H1 (cell line): Measurements from ENCODE around the gene MRPL4. TPM values are rescaled to one million over a fixed set of nuclear protein-coding genes. Genes with fewer than 3 reads are reported as not detected.

Source experiments
- CTCF ChIA-PET: fragments of 300-600 bp; sonication (Branson Sonifier 250); formaldehyde crosslinking; loops from one replicate; lab custom pipeline; 2021; ENCODE audit not compliant: partially characterized antibody; lab: Charles Lee
- POLR2A ChIA-PET: fragments of 300-600 bp; sonication (Branson Sonifier 250); formaldehyde crosslinking; loops from one replicate; lab custom pipeline; 2021; ENCODE audit warnings: inconsistent platforms; ENCODE audit not compliant: partially characterized antibody; lab: Charles Lee
- DNase-seq, 2 experiments: peaks; one replicate each; pipeline versions ENCODE4 v3.0.0 to v3.0.0-alpha.2; 2010 to 2022; ENCODE audit warnings: low spot score in 2 of 2, low read depth in 1 of 2, mixed read lengths in 1 of 2
- FAIRE-seq: peaks from 2 replicates; lab custom pipeline; 2011; peaks lifted over from hg19 to GRCh38; lab: Jason Lieb, UNC
- H2AFZ ChIP-seq: 2 replicates; pipeline ENCODE4 v1.8.1; 2012; ENCODE audit warnings: low read length, inconsistent platforms
- H2AK5ac ChIP-seq: 2 replicates; pipeline ENCODE4 v1.6.1; 2013; ENCODE audit warnings: low read depth, low read length
- H2BK120ac ChIP-seq: replicated peaks from 2 replicates; pipeline ENCODE3; 2013; ENCODE audit warnings: low read depth, low read length, inconsistent platforms
- H2BK12ac ChIP-seq: 2 replicates; pipeline ENCODE4 v1.6.1; 2013; ENCODE audit warnings: low read depth, low read length
- H2BK15ac ChIP-seq: 2 replicates; pipeline ENCODE4 v1.6.1; 2013; ENCODE audit warnings: low read length
- H2BK20ac ChIP-seq: 2 replicates; pipeline ENCODE4 v1.6.1; 2013; ENCODE audit warnings: low read length
- H2BK5ac ChIP-seq: 2 replicates; pipeline ENCODE4 v1.6.1; 2013; ENCODE audit warnings: low read depth, low read length
- H3K14ac ChIP-seq: 2 replicates; pipeline ENCODE4 v1.6.1; 2013; ENCODE audit warnings: inconsistent platforms; ENCODE audit not compliant: insufficient read length
- H3K18ac ChIP-seq: 2 replicates; pipeline ENCODE4 v1.6.1; 2013; ENCODE audit warnings: low read length; ENCODE audit errors: extremely low read depth
- H3K23ac ChIP-seq: 2 replicates; pipeline ENCODE4 v1.6.1; 2013; ENCODE audit warnings: inconsistent platforms; ENCODE audit not compliant: insufficient read length
- H3K23me2 ChIP-seq: 2 replicates; pipeline ENCODE4 v1.6.1; 2013; ENCODE audit warnings: low read depth, low read length
- H3K27ac ChIP-seq: 2 replicates; pipeline ENCODE4 v1.6.1; 2011; ENCODE audit warnings: low read depth, low read length, inconsistent platforms
- H3K27me3 ChIP-seq, 4 experiments: replicated peaks in 1 of 4; 1 replicate in 1 of 4; 2 replicates in 3 of 4; pipeline versions ENCODE4 v1.6.1 to v1.8.1; 2011 to 2013; ENCODE audit warnings: low read length in 3 of 4, mild to moderate bottlenecking in 3 of 4, inconsistent platforms in 2 of 4, mixed read lengths in 2 of 4, moderate library complexity in 1 of 4; ENCODE audit not compliant: control insufficient read depth in 3 of 4, insufficient read depth in 3 of 4; ENCODE audit errors: extremely low read depth in 1 of 4
- H3K36me3 ChIP-seq, 4 experiments: 2 replicates each; pipeline versions ENCODE4 v1.6.1 to v1.8.1; 2011 to 2013; ENCODE audit warnings: mild to moderate bottlenecking in 4 of 4, low read length in 3 of 4, moderate library complexity in 2 of 4, control low read depth in 1 of 4, inconsistent platforms in 1 of 4; ENCODE audit not compliant: insufficient read depth in 4 of 4, control insufficient read depth in 2 of 4
- H3K4ac ChIP-seq: replicated peaks from 2 replicates; pipeline ENCODE3; 2013; ENCODE audit warnings: low read length, low read depth, mixed read lengths, inconsistent platforms; ENCODE audit not compliant: insufficient read length
- H3K4me1 ChIP-seq, 4 experiments: replicated peaks in 1 of 4; 1 replicate in 1 of 4; 2 replicates in 3 of 4; pipeline versions ENCODE4 v1.6.1 to v1.8.1; 2011 to 2013; ENCODE audit warnings: low read length in 3 of 4, inconsistent platforms in 2 of 4, mixed read lengths in 1 of 4; ENCODE audit not compliant: insufficient read depth in 4 of 4, control insufficient read depth in 3 of 4
- H3K4me2 ChIP-seq, 2 experiments: 2 replicates each; pipeline versions ENCODE4 v1.6.1 to v1.8.1; 2011 to 2013; ENCODE audit warnings: low read depth in 2 of 2, low read length in 2 of 2, control low read depth in 1 of 2, inconsistent platforms in 1 of 2, mild to moderate bottlenecking in 1 of 2; ENCODE audit not compliant: insufficient read depth in 1 of 2
- H3K4me3 ChIP-seq, 4 experiments: fragments of 200-600, 300-600 bp in 1 of 4; sonication (generic), shearing (Covaris generic), sonication (Bioruptor Twin) in 1 of 4; 2 replicates each; pipeline versions ENCODE4 v1.5.1 to v1.8.1; 2011 to 2016; ENCODE audit warnings: low read length in 4 of 4, low read depth in 3 of 4, control low read depth in 2 of 4, inconsistent platforms in 2 of 4, mild to moderate bottlenecking in 2 of 4, mixed read lengths in 1 of 4, moderate library complexity in 1 of 4; ENCODE audit not compliant: insufficient read depth in 2 of 4; ENCODE audit errors: extremely low read depth in 1 of 4
- H3K56ac ChIP-seq: replicated peaks from 2 replicates; pipeline ENCODE3; 2013; ENCODE audit warnings: low read depth, mild to moderate bottlenecking, mixed read lengths, low read length, inconsistent platforms; ENCODE audit not compliant: insufficient read length
- H3K79me1 ChIP-seq: 2 replicates; pipeline ENCODE4 v1.6.1; 2013; ENCODE audit warnings: low read depth, low read length, control low read depth
- H3K79me2 ChIP-seq, 2 experiments: 2 replicates each; pipeline versions ENCODE4 v1.6.1 to v1.8.1; 2012 to 2013; ENCODE audit warnings: low read length in 2 of 2, mild to moderate bottlenecking in 2 of 2, inconsistent platforms in 1 of 2; ENCODE audit not compliant: insufficient read depth in 2 of 2, control insufficient read depth in 1 of 2
- H3K9ac ChIP-seq, 4 experiments: replicated peaks in 1 of 4; 1 replicate in 1 of 4; 2 replicates in 3 of 4; pipeline versions ENCODE4 v1.6.1 to v1.8.1; 2011 to 2013; ENCODE audit warnings: low read depth in 3 of 4, low read length in 3 of 4, control low read depth in 2 of 4, mild to moderate bottlenecking in 2 of 4, moderate library complexity in 2 of 4, inconsistent platforms in 1 of 4; ENCODE audit errors: extremely low read depth in 1 of 4
- H3K9me3 ChIP-seq, 2 experiments: 2 replicates each; pipeline versions ENCODE4 v1.6.1 to v1.8.1; 2012 to 2013; ENCODE audit warnings: mild to moderate bottlenecking in 2 of 2, moderate library complexity in 2 of 2, control low read depth in 1 of 2, inconsistent platforms in 1 of 2, low read depth in 1 of 2, low read length in 1 of 2, mixed read lengths in 1 of 2; ENCODE audit not compliant: insufficient read depth in 2 of 2
- H4K20me1 ChIP-seq, 2 experiments: replicated peaks in 1 of 2; 2 replicates each; pipeline versions ENCODE3 to v1.8.1; 2011 to 2013; ENCODE audit warnings: inconsistent platforms in 2 of 2, low read length in 2 of 2, mild to moderate bottlenecking in 1 of 2; ENCODE audit not compliant: insufficient read depth in 2 of 2, control insufficient read depth in 1 of 2
- H4K5ac ChIP-seq: 2 replicates; pipeline ENCODE4 v1.6.1; 2013; ENCODE audit warnings: low read length, low read depth, mixed read lengths, inconsistent platforms; ENCODE audit not compliant: insufficient read length
- H4K8ac ChIP-seq: 2 replicates; pipeline ENCODE4 v1.8.0; 2013; ENCODE audit warnings: mild to moderate bottlenecking, moderate library complexity, low read length, inconsistent platforms; ENCODE audit not compliant: insufficient read depth; ENCODE audit errors: extremely low read depth
- H4K91ac ChIP-seq: replicated peaks from 2 replicates; pipeline ENCODE3; 2013; ENCODE audit warnings: low read length, mixed read lengths, inconsistent platforms; ENCODE audit not compliant: insufficient read length
- SIX5 ChIP-seq: IDR thresholded peaks from 2 replicates; pipeline ENCODE4 v1.6.1; 2011; ENCODE audit warnings: mild to moderate bottlenecking, low read depth, low read length
- WGBS, 2 experiments: shearing (Covaris generic) in 1 of 2; methylation state at CpG; one replicate each; pipeline versions ENCODE4 v1.1.6 to v1.1.7; 2013 to 2015; ENCODE audit warnings: low lambda C conversion rate in 2 of 2, mixed read lengths in 2 of 2, inconsistent platforms in 1 of 2, low coverage in 1 of 2, missing lambda C conversion rate in 1 of 2; ENCODE audit not compliant: insufficient replicate concordance in 2 of 2, insufficient coverage in 1 of 2, insufficient read length in 1 of 2; ENCODE audit errors: extremely low coverage in 1 of 2, missing lambda C conversion rate in 1 of 2; 5-methylcytosine and 5-hydroxymethylcytosine counted together
- polyA plus RNA-seq, 7 experiments: library from polyadenylated mRNA; depleted of rRNA in 3 of 7; stranded (reverse) in 5 of 7; unstranded in 2 of 7; fragments of >200 nt in 5 of 7; fragments of 200-250 nt in 2 of 7; gene quantifications; 1 replicate in 5 of 7; 2 replicates in 1 of 7; 4 replicates in 1 of 7; pipeline versions ENCODE4 v1.2.1 to v1.2.3, GENCODE V29; 2011 to 2013; ENCODE audit warnings: missing spikeins in 2 of 7, mixed read lengths in 2 of 7
- total RNA-seq: library from RNA; stranded (reverse); fragmentation: NEBNext Ultra II Directional; extraction: Animal tissue kit (Norgen Biotek cat#: 25700); gene quantifications from 2 replicates; pipeline ENCODE4 v1.2.1, GENCODE V29; 2021

MRPL4 gene
- total and polyA plus RNA-seq, 2 of the 8 experiments (the other 6 are each of a cell fraction or from before 2014, with no cell fraction given) = 82.3 to 187 TPM

- POLR2A ChIA-PET = interaction anchor here (0.7 to 2.0 kb wide), 2 partner anchors 13 to 177 kb away, joined by 3 to 8 read pairs; partner anchors contain the start of genes PDE4A and S1PR2
- Histone ChIP-seq H3K9ac (no peak overlapping the region), H3K79me2 (no peaks in the 10 kb centered on the region), H3K4me2 (no peak overlapping the region), H4K20me1 (no peaks in the 10 kb centered on the region), H2BK120ac (no peak overlapping the region), H3K4ac (no peak overlapping the region), H4K91ac (no peak overlapping the region), H2BK12ac (no peak overlapping the region), H3K23me2 (no peaks in the 10 kb centered on the region), H2BK15ac (no peak overlapping the region), H3K4me1 (peaks cover 0 to 7% (median 2%) of the 10 kb centered on the region in 4 experiments; a peak in 4 of 7 replicates), H3K14ac (no peak overlapping the region), H3K9me3 (no peaks in the 10 kb centered on the region), H3K27ac (no peak overlapping the region), H3K18ac (no peak overlapping the region), H3K4me3 (no peak overlapping the region), H2AFZ (no peak overlapping the region), H3K79me1 (no peaks in the 10 kb centered on the region), H3K36me3 (no peaks in the 10 kb centered on the region), H2BK20ac (no peak overlapping the region), H4K5ac (no peak overlapping the region), H2AK5ac (no peak overlapping the region), H3K27me3 (no peaks in the 10 kb centered on the region), H3K56ac (no peak overlapping the region), H2BK5ac (no peak overlapping the region), H3K23ac (no peak overlapping the region), H4K8ac (no peak overlapping the region)
- no peak for FAIRE-seq
- 95% methylated on average over 7 of the region's 7 CpGs; no CpG with 5 or more reads in 1 of the 2 experiments for WGBS, 2 experiments
- no peak for DNase-seq
- CTCF ChIA-PET = interaction anchor here (1.5 to 7.7 kb wide), 2 partner anchors 16 to 82 kb away, joined by 4 to 57 read pairs; no protein-coding TSS in a partner anchor
- TF ChIP-seq SIX5 = no peak
- TF ChIP-seq, all 59 proteins: peak for 0
Measured at GRCh38 chr19:10243606-10244005, 8.4 kb upstream of the MRPL4 start.
